Activated CD4-positive, alpha-beta T cell treated with anti-CD3 and anti-CD28 coated beads, Interleukin-2, amount 10 ng/mL, durations not matched to agents 24 days and 14 days (primary cell): ENCODE results near the gene SLC50A1. TPM values are rescaled to one million over a fixed set of nuclear protein-coding genes. Genes with fewer than 3 reads are reported as not detected.
A peak's percentile ranks its signal among the peaks of the same experiment; 100 is the strongest.

Experiments used
- DNase-seq: peaks from one replicate; pipeline ENCODE4 v3.0.0; 2022
- H3K27ac Mint-ChIP-seq: one replicate; pipeline ENCODE4 v1.8.0; 2022; ENCODE audit warnings: mild to moderate bottlenecking, mixed read lengths
- H3K27me3 Mint-ChIP-seq: one replicate; pipeline ENCODE4 v1.8.0; 2022; ENCODE audit warnings: mixed read lengths
- H3K36me3 Mint-ChIP-seq: one replicate; pipeline ENCODE4 v1.8.0; 2022; ENCODE audit warnings: low read depth, mild to moderate bottlenecking, mixed read lengths
- H3K4me1 Mint-ChIP-seq: one replicate; pipeline ENCODE4 v1.8.0; 2021; ENCODE audit warnings: mixed read lengths
- H3K4me3 Mint-ChIP-seq: one replicate; pipeline ENCODE4 v1.8.0; 2022; ENCODE audit warnings: mild to moderate bottlenecking, moderate library complexity, mixed read lengths
- H3K9me3 Mint-ChIP-seq: one replicate; pipeline ENCODE4 v1.8.0; 2021; ENCODE audit warnings: mixed read lengths
- intact Hi-C: fragments of 100-400 bp; cut with micrococcal nuclease; formaldehyde crosslinking; loops from one replicate; pipeline ENCODE4 v1.15.1; 2023
- total RNA-seq: library from RNA; stranded (reverse); gene quantifications from 2 replicates; pipeline ENCODE4 v1.2.3, GENCODE V29; 2022

SLC50A1 gene, protein sequence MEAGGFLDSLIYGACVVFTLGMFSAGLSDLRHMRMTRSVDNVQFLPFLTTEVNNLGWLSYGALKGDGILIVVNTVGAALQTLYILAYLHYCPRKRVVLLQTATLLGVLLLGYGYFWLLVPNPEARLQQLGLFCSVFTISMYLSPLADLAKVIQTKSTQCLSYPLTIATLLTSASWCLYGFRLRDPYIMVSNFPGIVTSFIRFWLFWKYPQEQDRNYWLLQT
- total RNA-seq: 46.2 and 46.3 TPM in 2 replicates

DNA sequence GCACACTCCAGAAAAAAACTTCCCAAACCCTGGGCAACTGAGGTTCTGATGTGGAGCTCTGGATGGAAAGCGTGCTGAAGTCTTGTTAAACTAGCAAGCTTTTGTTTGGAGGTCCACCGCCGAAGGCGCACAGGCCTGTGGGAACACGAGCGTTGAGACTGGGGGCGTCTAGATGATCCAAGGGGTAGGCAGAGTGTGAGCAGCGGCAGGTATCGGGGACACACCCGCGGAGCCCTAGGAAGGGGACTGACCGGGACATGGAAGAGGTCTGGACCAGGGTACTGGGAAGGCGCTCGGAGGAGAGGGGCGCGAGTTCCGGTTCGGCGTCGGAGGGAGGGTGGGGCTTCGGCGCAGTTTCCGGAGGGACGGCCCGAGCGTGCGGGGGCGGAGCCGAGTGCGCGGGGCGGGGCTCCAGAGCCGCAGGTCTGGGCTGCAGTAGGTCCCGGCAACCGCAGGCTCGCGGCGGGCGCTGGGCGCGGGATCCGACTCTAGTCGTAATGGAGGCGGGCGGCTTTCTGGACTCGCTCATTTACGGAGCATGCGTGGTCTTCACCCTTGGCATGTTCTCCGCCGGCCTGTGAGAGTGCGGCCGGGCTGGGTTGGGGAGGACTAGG is at the start of gene SLC50A1:
SLC50A1 (plus strand) TSS at position 438 of the 614 bp plus-strand sequence; CDS start at position 498, 60 bp downstream.
- Mint-ChIP-seq H3K27ac (peak within 1 kb of the TSS; percentile 98), H3K36me3 (peaks cover 30% of the 10 kb centered on the region), H3K4me1 (peaks cover 44% of the 10 kb centered on the region), H3K4me3 (peak within 1 kb of the TSS; percentile 98), H3K27me3 (peaks cover 7% of the 10 kb centered on the region), H3K9me3 (no peaks in the 10 kb centered on the region)
- DNase-seq: peak; percentile 98
- intact Hi-C loops: loop anchor here (1.0 to 5.0 kb wide), 4 partner anchors 8 to 153 kb away; partner anchors contain the start of genes EFNA1, FLAD1 and ZBTB7B

DNA sequence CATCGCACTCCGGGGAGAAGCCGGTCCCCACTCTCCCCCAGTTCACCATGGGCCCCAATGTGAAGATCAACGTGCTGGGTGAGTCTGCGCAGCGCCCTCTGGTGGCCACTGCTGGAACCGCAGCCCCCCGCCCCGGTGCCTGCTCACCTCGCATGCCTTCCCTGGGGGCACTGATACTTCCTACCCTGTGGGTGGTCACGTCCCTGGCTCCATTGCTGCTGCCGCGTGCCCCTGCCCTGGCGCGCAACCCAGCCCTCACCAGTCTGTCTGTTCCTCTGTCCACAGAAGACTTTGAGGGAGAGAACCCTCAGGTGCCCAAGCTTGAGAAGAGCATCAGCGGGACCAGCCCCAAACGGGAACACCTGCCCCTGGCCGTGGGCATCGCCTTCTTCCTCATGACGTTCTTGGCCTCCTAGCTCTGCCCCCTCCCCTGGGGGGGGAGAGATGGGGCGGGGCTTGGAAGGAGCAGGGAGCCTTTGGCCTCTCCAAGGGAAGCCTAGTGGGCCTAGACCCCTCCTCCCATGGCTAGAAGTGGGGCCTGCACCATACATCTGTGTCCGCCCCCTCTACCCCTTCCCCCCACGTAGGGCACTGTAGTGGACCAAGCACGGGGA is 49.4 kb upstream of the SLC50A1 start:
- H3K9me3 Mint-ChIP-seq: no peaks in the 10 kb centered on the region
- peak; percentile 95 for DNase-seq
- peak overlapping the region; percentile 92 for H3K4me3 Mint-ChIP-seq
- H3K27ac Mint-ChIP-seq: peak overlapping the region; percentile 88
- H3K27me3 Mint-ChIP-seq: peaks cover 23% of the 10 kb centered on the region
- H3K4me1 Mint-ChIP-seq: peaks cover 37% of the 10 kb centered on the region
- H3K36me3 Mint-ChIP-seq: no peaks in the 10 kb centered on the region
- intact Hi-C loops: no loop called here

DNA sequence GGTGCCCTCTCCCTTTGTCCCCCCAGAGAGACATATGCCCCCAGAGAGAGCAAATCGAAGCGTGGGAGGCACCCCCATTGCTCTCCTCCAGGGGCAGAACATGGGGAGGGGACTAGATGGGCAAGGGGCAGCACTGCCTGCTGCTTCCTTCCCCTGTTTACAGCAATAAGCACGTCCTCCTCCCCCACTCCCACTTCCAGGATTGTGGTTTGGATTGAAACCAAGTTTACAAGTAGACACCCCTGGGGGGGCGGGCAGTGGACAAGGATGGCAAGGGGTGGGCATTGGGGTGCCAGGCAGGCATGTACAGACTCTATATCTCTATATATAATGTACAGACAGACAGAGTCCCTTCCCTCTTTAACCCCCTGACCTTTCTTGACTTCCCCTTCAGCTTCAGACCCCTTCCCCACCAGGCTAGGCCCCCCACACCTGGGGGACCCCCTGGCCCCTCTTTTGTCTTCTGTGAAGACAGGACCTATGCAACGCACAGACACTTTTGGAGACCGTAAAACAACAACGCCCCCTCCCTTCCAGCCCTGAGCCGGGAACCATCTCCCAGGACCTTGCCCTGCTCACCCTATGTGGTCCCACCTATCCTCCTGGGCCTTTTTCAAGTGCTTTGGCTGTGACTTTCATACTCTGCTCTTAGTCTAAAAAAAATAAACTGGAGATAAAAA is 48.7 kb upstream of the SLC50A1 start:
- H3K36me3 Mint-ChIP-seq: no peaks in the 10 kb centered on the region
- peak; percentile 59 for DNase-seq
- H3K4me3 Mint-ChIP-seq: no peak overlapping the region
- intact Hi-C loops: no loop called here
- H3K9me3 Mint-ChIP-seq: no peaks in the 10 kb centered on the region
- peaks cover 33% of the 10 kb centered on the region for H3K4me1 Mint-ChIP-seq
- peaks cover 18% of the 10 kb centered on the region for H3K27me3 Mint-ChIP-seq
- peak overlapping the region; percentile 5 for H3K27ac Mint-ChIP-seq

DNA sequence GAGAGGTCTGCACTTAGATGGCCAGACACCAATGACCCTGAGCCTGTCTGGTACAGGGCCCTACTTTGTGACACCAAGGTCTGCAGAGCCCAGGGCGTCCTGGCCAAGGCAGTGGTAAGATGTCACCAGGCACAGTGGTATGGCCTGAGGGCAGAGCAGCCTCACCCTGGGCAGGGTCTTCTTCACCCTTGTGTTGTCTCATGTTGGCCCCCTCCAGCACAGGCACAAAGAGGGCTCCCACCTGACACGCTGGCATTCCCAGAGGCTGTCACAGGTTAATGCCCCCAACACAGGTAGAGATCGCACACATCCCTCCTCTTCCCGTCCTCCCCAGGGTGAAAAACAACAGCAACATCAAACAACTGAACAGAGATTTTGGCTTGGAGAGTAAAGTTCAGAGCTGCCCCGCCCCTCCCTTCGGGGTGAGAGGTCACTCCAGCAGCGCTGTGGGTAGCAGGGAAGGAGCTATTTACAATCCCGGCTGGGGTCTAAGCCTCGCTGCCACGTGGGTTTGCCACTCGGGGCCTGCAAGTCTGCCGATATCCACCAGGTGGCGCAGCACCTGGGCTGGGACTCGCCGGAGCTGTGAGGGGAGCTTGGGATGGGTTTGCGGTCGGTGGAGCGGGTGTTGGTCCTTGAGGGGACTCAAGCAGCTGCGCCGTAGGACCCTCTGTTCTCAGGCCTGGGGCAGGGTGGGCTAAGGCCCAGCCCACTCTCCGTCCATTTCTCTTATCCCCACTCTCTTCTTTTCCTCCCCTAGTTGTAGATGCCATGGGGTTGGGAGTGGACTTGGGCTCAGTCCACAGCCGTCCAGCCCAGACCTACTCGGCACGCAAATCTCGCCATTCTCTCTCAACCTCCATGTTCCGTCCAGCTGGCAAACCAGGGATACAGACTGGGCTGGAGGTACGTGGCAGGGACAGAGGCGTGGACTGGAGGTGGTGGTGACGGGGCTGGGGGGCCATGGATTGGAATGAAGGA is 44.3 kb upstream of the SLC50A1 start:
- Mint-ChIP-seq H3K9me3 (no peaks in the 10 kb centered on the region), H3K27ac (peak overlapping the region; percentile 5), H3K36me3 (no peaks in the 10 kb centered on the region), H3K4me1 (peaks cover 6% of the 10 kb centered on the region), H3K27me3 (peaks cover 25% of the 10 kb centered on the region), H3K4me3 (no peak overlapping the region)
- DNase-seq: peak; percentile 95
- intact Hi-C loops: loop anchor here (1.0 kb wide), 1 partner anchor 76 kb away; no protein-coding TSS in a partner anchor

DNA sequence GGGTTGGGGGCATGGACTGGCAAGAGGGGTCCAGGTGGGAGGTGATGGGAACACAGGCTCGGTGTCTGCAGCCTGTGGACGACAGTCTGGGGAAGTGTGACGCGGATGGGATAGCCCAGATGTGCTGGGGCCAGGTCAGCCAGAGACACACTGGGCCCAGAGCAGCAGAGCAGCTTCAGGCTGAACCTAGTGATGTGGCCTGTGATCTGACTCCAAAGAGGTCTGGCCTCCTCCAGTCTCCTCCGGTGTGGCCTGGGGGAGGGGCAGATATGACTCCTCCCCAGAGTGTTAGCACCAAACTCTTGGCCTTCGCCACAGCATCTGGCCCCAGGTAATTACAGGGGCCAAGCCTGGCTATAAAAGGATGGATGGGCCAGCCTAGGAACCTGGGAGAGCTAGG is 43.5 kb upstream of the SLC50A1 start:
- intact Hi-C loops: no loop called here
- no peaks in the 10 kb centered on the region for H3K9me3 Mint-ChIP-seq
- DNase-seq: no peak
- peaks cover 27% of the 10 kb centered on the region for H3K27me3 Mint-ChIP-seq
- no peaks in the 10 kb centered on the region for H3K36me3 Mint-ChIP-seq
- H3K4me3 Mint-ChIP-seq: no peak overlapping the region
- H3K4me1 Mint-ChIP-seq: peaks cover 5% of the 10 kb centered on the region
- H3K27ac Mint-ChIP-seq: no peak overlapping the region

DNA sequence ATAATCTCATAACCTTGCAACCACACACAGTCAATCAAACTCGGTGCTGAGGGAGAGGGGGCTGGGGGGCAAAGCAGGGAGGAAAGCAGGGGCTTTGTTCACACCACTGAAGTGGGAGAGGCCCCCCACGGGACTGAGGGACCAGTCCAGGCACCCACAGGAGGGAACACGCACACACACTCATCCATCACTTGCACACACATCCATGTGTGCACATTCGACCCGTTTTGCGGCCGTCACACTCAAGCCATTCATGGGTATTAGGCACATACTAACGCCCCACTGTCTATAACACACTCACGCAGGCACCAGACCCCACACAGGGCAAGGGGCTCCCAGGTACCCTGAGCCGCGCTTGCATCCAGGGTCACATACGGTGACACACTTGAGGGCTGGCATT is 43.0 kb upstream of the SLC50A1 start:
- no peaks in the 10 kb centered on the region for H3K9me3 Mint-ChIP-seq
- peaks cover 27% of the 10 kb centered on the region for H3K27me3 Mint-ChIP-seq
- H3K27ac Mint-ChIP-seq: no peak overlapping the region
- H3K4me1 Mint-ChIP-seq: peaks cover 3% of the 10 kb centered on the region
- no peaks in the 10 kb centered on the region for H3K36me3 Mint-ChIP-seq
- no peak overlapping the region for H3K4me3 Mint-ChIP-seq
- DNase-seq: no peak
- intact Hi-C loops: no loop called here

DNA sequence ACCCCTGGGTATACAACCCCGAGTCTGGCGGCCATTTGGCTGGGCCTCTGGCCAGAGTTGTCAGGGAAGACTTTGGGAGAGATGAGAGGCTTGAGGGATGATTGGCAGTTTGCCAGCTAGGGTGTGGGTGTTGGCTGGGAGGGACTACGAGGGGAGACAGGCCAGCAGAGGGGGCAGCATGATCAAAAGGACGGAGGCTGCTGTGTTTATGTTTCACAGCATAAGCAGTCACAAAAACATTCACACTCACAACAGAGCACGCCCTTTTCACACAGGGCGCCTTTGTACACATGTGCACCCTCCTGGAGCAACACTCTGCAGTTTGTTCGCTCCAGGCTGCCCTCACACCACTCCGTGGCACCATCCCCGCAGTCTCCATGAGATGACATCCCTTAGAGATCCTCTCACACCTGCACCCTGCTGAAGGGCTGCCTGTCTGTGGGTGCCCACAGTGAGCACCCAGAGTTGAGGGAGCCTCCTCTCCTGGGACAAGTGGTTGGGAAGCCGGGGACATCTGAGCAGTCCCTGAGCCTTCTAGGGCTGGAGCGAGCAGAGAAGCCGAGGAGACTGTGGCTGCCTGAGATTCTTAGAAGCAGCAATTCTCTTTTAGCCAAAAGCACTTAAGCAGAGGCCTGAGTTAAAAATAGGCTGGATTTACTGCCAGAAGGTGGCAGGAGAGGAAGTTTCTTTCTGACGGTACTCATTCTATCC is 41.6 kb upstream of the SLC50A1 start:
- Mint-ChIP-seq H3K9me3 (no peaks in the 10 kb centered on the region), H3K36me3 (no peaks in the 10 kb centered on the region), H3K27ac (no peak overlapping the region), H3K27me3 (peaks cover 27% of the 10 kb centered on the region), H3K4me1 (peaks cover 3% of the 10 kb centered on the region), H3K4me3 (no peak overlapping the region)
- intact Hi-C loops: loop anchor here (1.0 to 2.0 kb wide), 2 partner anchors 33 to 74 kb away; partner anchors contain the start of gene EFNA1
- peak; percentile 71 for DNase-seq

DNA sequence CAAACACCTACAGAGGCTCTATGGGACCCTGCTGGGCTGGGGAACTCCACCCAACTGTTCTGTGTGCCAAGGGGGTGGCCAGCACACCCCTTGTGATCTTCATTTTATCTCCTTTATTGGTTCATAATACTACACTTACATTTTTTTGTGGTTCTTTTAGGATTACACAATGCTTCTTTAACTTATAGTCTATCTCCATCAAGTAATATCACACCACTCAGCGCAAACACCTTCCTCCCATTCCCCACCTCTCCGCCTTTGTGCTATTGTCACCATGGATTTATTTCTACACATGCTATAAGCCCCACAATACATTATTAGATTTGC is 41.1 kb upstream of the SLC50A1 start:
- Mint-ChIP-seq H3K9me3 (no peaks in the 10 kb centered on the region), H3K36me3 (no peaks in the 10 kb centered on the region), H3K27ac (no peak overlapping the region), H3K27me3 (peaks cover 27% of the 10 kb centered on the region), H3K4me3 (no peak overlapping the region), H3K4me1 (peaks cover 3% of the 10 kb centered on the region)
- DNase-seq: no peak
- intact Hi-C loops: loop anchor here (1.0 to 2.0 kb wide), 2 partner anchors 32 to 74 kb away; partner anchors contain the start of gene EFNA1

DNA sequence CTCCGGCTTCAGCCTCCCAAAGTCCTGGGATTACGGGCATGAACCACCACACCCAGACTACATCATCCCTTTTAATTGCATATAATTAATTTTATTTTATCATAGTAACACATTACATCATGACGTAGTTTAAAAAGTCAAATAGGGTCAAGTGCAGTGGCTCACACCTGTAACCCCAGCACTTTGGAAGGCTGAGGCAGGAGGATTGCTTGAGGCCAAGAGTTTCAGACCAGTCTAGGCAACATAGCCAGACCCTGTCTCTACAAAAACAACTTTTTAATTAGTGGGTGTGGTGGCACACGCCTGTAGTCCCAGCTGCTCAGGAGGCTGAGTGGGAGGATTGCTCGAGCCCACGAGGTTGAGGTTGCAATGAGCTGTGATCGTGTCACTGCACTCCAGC is 36.3 kb upstream of the SLC50A1 start:
- no peak overlapping the region for H3K27ac Mint-ChIP-seq
- intact Hi-C loops: no loop called here
- H3K4me1 Mint-ChIP-seq: no peaks in the 10 kb centered on the region
- H3K36me3 Mint-ChIP-seq: no peaks in the 10 kb centered on the region
- no peaks in the 10 kb centered on the region for H3K9me3 Mint-ChIP-seq
- no peak overlapping the region for H3K4me3 Mint-ChIP-seq
- no peak for DNase-seq
- H3K27me3 Mint-ChIP-seq: peaks cover 23% of the 10 kb centered on the region

DNA sequence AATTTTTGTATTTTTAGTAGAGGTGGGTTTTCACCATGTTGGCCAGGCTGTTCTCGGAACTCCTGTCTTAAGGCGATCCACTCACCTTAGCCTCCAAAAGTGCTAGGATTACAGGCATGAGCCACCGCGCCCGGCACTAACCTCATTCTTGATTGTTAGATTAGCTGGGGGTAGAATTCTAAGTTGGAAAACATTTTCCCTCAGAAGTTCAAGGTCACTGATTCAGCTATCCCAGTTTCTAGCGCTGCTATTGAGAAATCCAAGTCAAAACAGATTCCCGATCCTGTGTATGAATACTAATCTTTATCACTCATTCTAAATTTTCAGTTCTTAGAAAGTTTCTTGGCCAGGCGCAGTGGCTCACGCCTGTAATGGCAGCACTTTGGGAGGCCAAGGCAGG is 32.3 kb upstream of the SLC50A1 start:
- intact Hi-C loops: no loop called here
- Mint-ChIP-seq H3K27me3 (peaks cover 13% of the 10 kb centered on the region), H3K4me1 (no peaks in the 10 kb centered on the region), H3K4me3 (no peak overlapping the region), H3K36me3 (no peaks in the 10 kb centered on the region), H3K9me3 (no peaks in the 10 kb centered on the region), H3K27ac (no peak overlapping the region)
- no peak for DNase-seq

DNA sequence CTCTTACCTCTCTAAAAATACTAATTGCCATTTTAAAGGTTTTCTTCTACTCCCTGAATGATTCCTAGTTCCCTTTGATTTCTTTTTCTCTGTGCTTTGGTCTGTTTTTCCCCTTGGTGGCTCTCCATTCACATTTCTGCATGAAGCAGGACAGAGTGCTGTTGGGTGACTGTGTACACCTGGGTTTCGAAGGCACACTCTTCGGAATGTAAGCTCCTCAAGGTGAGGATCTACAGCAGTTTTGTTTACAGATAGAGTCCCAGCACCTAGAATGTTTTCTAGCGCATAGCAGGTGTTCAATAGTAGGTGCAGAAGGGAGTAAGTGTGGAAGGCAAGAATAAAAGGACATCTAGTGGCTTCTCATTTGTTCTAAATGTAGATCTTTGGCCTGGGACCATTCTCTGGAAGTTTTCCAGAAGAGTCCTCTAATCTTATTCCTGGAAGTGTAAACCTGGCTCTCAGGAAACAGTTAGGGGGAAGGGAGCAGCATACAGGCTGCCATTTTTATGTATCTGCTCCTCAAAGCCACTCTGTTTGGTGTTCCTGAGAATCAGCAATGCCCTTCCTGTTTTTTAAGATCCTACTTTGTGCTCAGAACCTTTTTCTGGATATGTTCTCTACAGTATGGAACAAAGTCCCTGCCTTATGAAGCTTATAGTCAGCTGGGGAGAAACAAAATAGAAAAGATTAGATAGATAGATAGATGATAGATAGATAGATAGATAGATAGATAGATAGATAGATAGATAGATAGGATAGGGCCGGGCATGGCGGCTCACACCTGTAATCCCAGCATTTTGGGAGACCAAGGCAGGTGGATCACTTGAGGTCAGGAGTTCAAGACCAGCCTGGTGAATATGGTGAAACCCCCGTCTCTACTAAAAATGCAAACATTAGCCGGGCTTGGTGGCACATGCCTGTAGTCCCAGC is 30.8 kb upstream of the SLC50A1 start:
- no peak overlapping the region for H3K4me3 Mint-ChIP-seq
- DNase-seq: no peak
- H3K36me3 Mint-ChIP-seq: no peaks in the 10 kb centered on the region
- no peaks in the 10 kb centered on the region for H3K9me3 Mint-ChIP-seq
- H3K27ac Mint-ChIP-seq: no peak overlapping the region
- peaks cover 18% of the 10 kb centered on the region for H3K27me3 Mint-ChIP-seq
- H3K4me1 Mint-ChIP-seq: no peaks in the 10 kb centered on the region
- intact Hi-C loops: no loop called here

DNA sequence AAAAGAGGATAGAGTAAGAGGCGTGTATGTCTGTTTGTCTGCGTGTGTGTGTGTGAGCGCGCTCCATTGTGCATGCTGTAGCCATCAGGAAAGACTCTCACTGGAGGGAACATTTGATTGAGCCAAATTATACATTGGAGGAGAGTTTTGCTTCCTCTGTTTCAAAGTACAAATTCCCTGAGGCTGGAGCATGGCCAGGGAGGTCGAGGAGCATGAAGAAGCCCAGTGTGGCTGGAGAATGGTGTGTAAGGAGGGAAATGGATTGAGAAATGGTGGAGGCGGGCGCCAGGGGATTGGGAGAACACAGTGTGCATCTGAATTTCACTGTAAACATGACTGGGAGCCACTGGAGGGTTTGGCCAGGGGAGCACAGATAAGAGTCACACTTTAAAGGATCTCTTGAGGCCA is 30.0 kb upstream of the SLC50A1 start:
- Mint-ChIP-seq H3K27me3 (peaks cover 18% of the 10 kb centered on the region), H3K9me3 (no peaks in the 10 kb centered on the region), H3K4me1 (no peaks in the 10 kb centered on the region), H3K27ac (no peak overlapping the region), H3K36me3 (no peaks in the 10 kb centered on the region), H3K4me3 (no peak overlapping the region)
- no peak for DNase-seq
- intact Hi-C loops: no loop called here
